IPS-18c (cell line): ENCODE results near the gene S100A4.

ENCODE experiments used
- H3K4me3 ChIP-seq: 2 replicates; pipeline ENCODE4 v1.7.0; 2013; ENCODE audit warnings: low read depth, mild to moderate bottlenecking, low read length, moderate library complexity; ENCODE audit not compliant: insufficient read depth
- H3K9me3 ChIP-seq: one replicate; pipeline ENCODE4 v1.6.1; 2013; ENCODE audit warnings: mild to moderate bottlenecking, low read length, moderate library complexity; ENCODE audit not compliant: control insufficient read depth, insufficient read depth

S100A4 gene

DNA sequence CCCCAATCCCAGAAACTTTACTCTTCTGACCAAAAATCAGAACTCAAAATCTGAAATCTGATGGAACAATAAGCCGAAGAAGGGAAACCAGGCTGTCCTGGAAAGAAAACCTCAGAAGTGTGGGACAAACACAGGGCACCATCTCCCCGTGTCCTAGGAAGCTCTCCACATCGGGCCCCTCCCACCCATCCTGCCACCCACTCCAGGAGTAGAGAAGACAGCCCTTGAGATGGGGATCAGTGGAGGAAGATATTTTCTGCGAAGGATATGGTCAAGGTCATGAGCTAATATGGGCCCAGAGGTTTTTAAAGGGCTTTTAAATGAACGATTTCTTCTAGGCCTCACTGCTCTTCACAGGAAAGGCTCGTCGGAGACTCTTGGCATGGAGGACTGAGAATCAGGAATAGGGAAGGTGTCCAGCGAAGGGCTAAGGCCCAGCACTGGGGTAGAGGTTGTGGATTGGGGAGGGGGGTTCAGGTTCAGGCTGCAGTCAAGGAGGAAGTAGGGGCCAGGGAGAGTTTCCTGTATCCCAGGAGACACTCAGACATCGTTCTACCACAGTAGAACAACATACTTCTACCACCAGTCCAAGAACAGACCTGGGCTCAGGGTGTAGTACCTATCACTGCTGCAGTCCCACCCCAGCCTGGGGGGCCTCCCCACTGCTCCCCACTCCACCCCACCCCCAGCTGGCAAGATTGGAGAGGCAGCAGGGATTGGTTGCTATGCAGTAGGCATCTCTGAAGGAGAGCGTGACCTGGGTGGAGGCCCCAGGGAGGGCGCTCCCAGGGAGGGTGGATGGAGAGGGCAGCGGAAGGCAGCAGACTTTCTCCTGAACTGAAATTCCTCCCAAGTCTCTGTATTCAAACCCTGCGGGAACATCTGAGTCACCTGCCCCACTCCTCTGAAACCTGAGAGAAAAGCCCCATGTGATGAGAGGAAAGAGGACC, 3.7 kb downstream of the S100A4 start:
- H3K9me3 ChIP-seq, result no peaks in the 10 kb centered on the region
- H3K4me3 ChIP-seq, result no peak overlapping the region

DNA sequence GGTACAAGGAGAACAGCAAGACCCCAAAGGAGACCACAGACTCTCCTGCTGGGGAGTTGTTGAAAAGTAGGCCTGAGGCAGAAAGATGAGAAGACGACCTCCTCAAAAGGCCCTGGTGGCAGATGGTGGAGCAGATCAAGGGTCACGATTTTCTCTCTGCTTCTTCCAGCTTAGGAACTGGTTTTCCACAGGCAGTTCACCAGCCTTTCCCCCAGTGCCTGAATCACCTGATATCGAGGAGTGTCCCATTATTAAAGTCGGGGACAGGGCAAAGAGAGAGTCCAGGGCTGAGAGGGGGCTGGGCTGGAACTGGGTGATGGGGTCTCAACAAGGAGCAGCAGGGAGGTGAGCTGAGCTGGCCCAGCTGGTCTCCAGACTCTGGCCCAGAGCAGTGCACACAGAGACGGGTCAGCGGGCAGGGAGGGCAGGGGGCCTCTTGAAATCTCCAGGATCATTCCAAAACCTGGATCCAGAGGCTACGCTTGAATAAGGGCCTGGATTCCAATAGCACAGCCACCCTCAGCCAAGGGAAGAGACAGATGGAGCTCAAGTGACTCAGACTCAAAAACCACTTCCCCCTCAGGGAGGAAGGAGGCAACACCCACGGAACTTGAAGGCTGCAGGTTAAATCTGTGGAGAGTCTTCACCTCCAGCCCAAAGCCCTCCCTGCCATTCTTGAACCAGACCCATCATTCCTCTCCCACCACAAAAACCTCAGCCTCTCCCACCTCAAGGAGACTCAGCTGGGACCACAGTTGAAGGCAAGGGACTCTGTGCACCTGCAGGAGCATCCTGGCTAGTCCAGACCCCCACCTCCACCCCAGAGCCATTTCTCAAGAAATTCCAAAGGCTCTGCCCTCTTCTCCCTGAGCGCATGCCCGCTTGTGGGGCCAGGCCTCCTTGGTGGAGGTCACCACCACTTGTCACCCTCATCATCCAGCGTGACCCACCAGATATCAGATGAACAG, 4.9 kb downstream of the S100A4 start, which contains the start of gene S100A5:
Gene S100A5, minus strand, starts transcription at position 541 of the 968 bp plus-strand sequence. CDS start 743 bp downstream, outside the sequence.
- no peak within 1 kb of the TSS for H3K4me3 ChIP-seq
- no peaks in the 10 kb centered on the region for H3K9me3 ChIP-seq

- H3K9me3 ChIP-seq, result no peaks in the 10 kb centered on the region
- H3K4me3 ChIP-seq, result no peak overlapping the region
These were observed 6.1 kb downstream of the S100A4 start for GRCh38 chr1:153539395-153540093.

GRCh38 chr1:153538315-153538821, 7.2 kb downstream of the S100A4 start:
- H3K4me3 ChIP-seq, result no peak overlapping the region

GRCh38 chr1:153537376-153537730, 8.3 kb downstream of the S100A4 start:
- no peak overlapping the region for H3K4me3 ChIP-seq
- H3K9me3 ChIP-seq, result no peaks in the 10 kb centered on the region

More at GRCh38 chr1:153538315-153538821, 7.2 kb downstream of the S100A4 start:
- H3K9me3 ChIP-seq, result no peaks in the 10 kb centered on the region

GRCh38 chr1:153536671-153537375, 8.8 kb downstream of the S100A4 start:
- H3K4me3 ChIP-seq, result 0 out of 2 replicates have a peak overlapping the region, but pooled peaks have one; percentile 32
- H3K9me3 ChIP-seq, result no peaks in the 10 kb centered on the region

DNA sequence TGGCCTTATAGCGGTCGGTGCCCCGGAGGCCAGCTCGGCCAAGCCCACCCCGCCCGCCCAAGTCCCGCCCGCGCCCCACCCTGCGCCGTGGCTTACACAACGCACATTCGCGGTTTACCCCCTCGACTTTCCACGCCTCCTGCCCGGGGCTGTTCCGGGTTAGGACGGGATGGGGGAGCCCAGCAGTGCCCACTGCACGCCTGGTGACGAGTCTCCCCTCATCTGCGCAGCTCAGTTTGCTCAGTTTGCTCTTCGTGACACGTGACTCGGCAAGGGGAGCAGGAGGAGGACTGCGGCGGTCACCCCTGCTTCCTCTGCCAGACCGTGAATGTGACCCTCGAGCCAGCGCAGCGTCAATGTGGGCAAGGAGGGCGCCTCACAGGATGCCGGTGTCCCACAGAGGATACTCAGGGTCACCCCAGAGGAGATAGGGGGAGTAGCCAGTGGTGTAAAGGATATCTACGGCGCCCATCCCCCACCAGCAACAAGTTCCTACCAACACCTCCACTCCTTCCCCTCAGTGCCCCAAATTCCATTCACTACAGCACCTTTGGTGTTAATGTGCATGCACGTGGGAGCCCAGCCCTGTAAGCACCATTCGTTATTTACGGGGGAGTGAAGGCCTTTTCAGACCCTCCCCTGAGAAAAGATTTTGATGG, 9.5 kb downstream of the S100A4 start:
- Histone ChIP-seq H3K4me3 (peak overlapping the region; percentile 32), H3K9me3 (no peaks in the 10 kb centered on the region)

GRCh38 chr1:153535242-153536011, 10.2 kb downstream of the S100A4 start, which contains the start of gene S100A6:
Gene S100A6, minus strand, starts transcription at chr1:153535991. Its CDS starts 652 bp downstream, at chr1:153535339.
- peak within 1 kb of the TSS; percentile 32 for H3K4me3 ChIP-seq
- no peaks in the 10 kb centered on the region for H3K9me3 ChIP-seq

DNA sequence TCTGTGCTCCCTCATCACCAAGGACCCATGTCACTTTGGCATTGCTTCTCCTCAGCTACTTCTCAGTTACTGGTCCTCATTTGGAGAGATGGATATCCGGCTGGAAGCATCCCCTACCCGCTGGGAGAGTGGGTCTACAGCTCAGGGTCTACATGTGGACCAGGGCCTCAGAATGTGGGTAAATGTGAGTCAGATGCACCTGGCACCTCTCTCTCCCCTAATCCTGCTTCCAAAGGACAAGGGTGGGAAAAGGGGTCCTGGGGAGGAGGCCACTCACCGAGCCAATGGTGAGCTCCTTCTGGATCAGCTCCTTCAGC, 10.7 kb downstream of the S100A4 start:
- no peaks in the 10 kb centered on the region for H3K9me3 ChIP-seq
- H3K4me3 ChIP-seq, result no peak overlapping the region

- no peaks in the 10 kb centered on the region for H3K9me3 ChIP-seq
- H3K4me3 ChIP-seq, result no peak overlapping the region
These were observed 11.2 kb downstream of the S100A4 start for GRCh38 chr1:153534226-153534924.

DNA sequence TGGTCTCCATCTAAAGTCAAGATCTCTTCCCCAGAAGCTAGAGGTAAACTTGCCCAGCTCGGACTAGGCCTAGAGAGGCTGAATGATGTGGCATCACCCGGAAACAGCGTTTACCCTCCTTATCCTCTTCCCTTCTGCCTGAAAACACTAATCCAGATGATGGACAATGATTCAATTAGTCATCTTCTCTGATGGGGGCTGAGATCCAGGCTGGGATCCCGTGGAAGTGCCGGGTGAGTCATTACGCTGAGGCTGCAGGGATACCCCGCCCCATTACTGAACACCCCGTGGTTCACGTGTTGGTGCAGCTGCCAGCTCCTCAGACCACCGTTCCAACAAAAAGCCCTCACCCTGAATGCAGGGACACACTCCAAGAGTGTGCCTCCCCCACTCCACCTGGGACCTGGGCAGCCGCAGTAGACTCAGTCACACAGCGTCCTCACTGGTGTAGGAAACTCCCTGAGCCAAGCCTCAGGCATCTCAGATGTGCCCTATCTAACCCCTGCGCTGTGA, 11.9 kb downstream of the S100A4 start:
- H3K4me3 ChIP-seq, result 0 out of 2 replicates have a peak overlapping the region, but pooled peaks have one; percentile 47
- H3K9me3 ChIP-seq, result no peaks in the 10 kb centered on the region

GRCh38 chr1:153532769-153533599, 12.6 kb downstream of the S100A4 start:
- peak overlapping the region; percentile 47; the same call in 1 of the 2 replicates for H3K4me3 ChIP-seq
- H3K9me3 ChIP-seq, result no peaks in the 10 kb centered on the region

DNA sequence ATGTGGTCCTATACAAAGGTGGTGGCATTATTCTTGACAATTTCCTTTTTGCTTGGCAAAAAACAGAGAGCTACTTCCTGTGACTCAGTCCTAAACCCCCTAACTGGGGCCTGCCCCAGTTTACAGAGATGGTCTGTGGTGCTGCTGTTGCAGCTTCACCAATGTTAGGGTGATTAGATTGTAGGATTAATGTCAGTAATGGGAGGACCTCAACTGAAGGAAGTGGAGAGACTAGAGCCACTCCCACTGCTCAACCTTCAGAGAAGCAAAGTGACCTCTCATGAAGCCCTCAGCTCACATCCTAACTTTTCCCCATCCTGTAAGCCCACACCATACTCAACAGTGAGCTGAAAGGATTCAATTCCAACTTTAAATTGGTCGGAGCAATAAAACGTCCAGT, 13.4 kb downstream of the S100A4 start:
- Histone ChIP-seq H3K9me3 (no peaks in the 10 kb centered on the region), H3K4me3 (no peak overlapping the region; the same call in 1 of the 2 replicates)

DNA sequence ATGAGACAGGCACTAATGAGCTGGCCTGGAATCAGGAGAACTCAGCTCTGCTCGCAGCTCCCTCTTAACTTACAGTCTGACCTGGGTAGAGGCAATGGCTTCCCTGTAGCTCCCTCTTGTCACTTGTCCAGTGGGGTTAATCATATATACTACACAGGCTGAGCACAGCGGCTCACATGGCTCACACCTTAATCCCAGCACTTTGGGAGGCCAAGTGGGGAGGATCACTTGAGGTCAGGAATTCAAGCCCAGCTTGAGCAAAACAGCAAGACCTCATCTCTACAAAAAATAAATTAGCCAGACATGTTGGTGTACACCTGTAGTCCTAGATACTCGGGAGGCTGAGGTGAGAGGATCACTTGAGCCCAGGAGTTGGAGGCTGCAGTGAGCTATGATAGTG, 14.0 kb downstream of the S100A4 start:
- no peak overlapping the region for H3K4me3 ChIP-seq
- H3K9me3 ChIP-seq, result no peaks in the 10 kb centered on the region
